DOHH2 (cell line): ENCODE results near the gene GPC5.
"Not testable (repeated sequence)": the region's sequence is repeated elsewhere in the genome, so short reads cannot be mapped to it uniquely, and the experiment has no call there.

Experiments
- H3F3A ChIP-seq: fragments of 200-600 bp; sonication (generic), shearing (Covaris generic); 2 replicates; pipeline ENCODE4 v1.6.0; 2016; ENCODE audit warnings: antibody characterized with exemption, mild to moderate bottlenecking; ENCODE audit not compliant: control insufficient read depth, insufficient read depth
- H3K27ac ChIP-seq: fragments of 200-600 bp; sonication (generic); 2 replicates; pipeline ENCODE4 v1.5.1; 2014; ENCODE audit warnings: low read depth, mild to moderate bottlenecking, low read length, moderate library complexity
- H3K27me3 ChIP-seq: fragments of 200-600 bp; sonication (generic); 2 replicates; pipeline ENCODE4 v1.6.1; 2014; ENCODE audit warnings: mild to moderate bottlenecking, low read length, mixed read lengths; ENCODE audit not compliant: control insufficient read depth
- H3K36me3 ChIP-seq: fragments of 200-600 bp; sonication (generic); 2 replicates; pipeline ENCODE4 v1.6.1; 2014; ENCODE audit warnings: mild to moderate bottlenecking, low read length, moderate library complexity, mixed read lengths; ENCODE audit not compliant: control insufficient read depth
- H3K4me1 ChIP-seq: fragments of 200-600 bp; sonication (generic); 2 replicates; pipeline ENCODE4 v1.6.1; 2014; ENCODE audit warnings: mild to moderate bottlenecking, low read length, mixed read lengths; ENCODE audit not compliant: control insufficient read depth
- H3K4me2 ChIP-seq: fragments of 200-600 bp; sonication (generic); 2 replicates; pipeline ENCODE4 v1.6.0; 2014; ENCODE audit warnings: mild to moderate bottlenecking, low read length, moderate library complexity
- H3K4me3 ChIP-seq: fragments of 200-600 bp; sonication (generic); 2 replicates; pipeline ENCODE4 v1.5.1; 2014; ENCODE audit warnings: mild to moderate bottlenecking, low read length, mixed read lengths
- H3K79me2 ChIP-seq: fragments of 200-600 bp; sonication (generic); 2 replicates; pipeline ENCODE4 v1.6.1; 2014; ENCODE audit warnings: mild to moderate bottlenecking, low read length, mixed read lengths; ENCODE audit not compliant: control insufficient read depth
- H3K9me2 ChIP-seq: fragments of 200-600 bp; sonication (generic); replicated peaks from 2 replicates; pipeline ENCODE4 v1.6.1; 2014; ENCODE audit warnings: mild to moderate bottlenecking, low read length, mixed read lengths; ENCODE audit not compliant: control insufficient read depth
- H3K9me3 ChIP-seq: fragments of 200-600 bp; sonication (generic); 2 replicates; pipeline ENCODE4 v1.6.1; 2014; ENCODE audit warnings: antibody characterized with exemption, low read length, mixed read lengths; ENCODE audit not compliant: control insufficient read depth, insufficient read depth
- H4K20me1 ChIP-seq: fragments of 200-600 bp; sonication (generic); 2 replicates; pipeline ENCODE4 v1.6.0; 2014; ENCODE audit warnings: low read depth, mild to moderate bottlenecking, antibody characterized with exemption, low read length, moderate library complexity; ENCODE audit not compliant: control insufficient read depth, insufficient read depth
- CTCF ChIP-seq: fragments of 200-600 bp; sonication (generic); IDR thresholded peaks from one replicate; pipeline ENCODE4 v1.5.1; 2014; ENCODE audit warnings: antibody characterized with exemption, mild to moderate bottlenecking, low read depth, low read length; ENCODE audit not compliant: poor library complexity, severe bottlenecking
- EZH2phosphoT487 ChIP-seq: fragments of 200-600 bp; sonication (generic); IDR thresholded peaks from 2 replicates; pipeline ENCODE4 v1.6.1; 2017; ENCODE audit warnings: borderline replicate concordance, mild to moderate bottlenecking, antibody characterized with exemption, low read length, moderate library complexity, mixed read lengths

The GPC5 gene

GRCh38 chr13:91408971-91409370, 10.6 kb downstream of the GPC5 start:
- H3K4me3 ChIP-seq, result no peak overlapping the region
- H3K4me1 ChIP-seq, result no peaks in the 10 kb centered on the region
- H4K20me1 ChIP-seq, result no peaks in the 10 kb centered on the region
- H3K9me3 ChIP-seq, result no peaks in the 10 kb centered on the region
- no peaks in the 10 kb centered on the region for H3F3A ChIP-seq
- no peaks in the 10 kb centered on the region for H3K36me3 ChIP-seq
- no peaks in the 10 kb centered on the region for H3K9me2 ChIP-seq
- TF ChIP-seq CTCF (no peak), EZH2phosphoT487 (no peak)
- H3K79me2 ChIP-seq, result no peaks in the 10 kb centered on the region
- H3K27ac ChIP-seq, result no peak overlapping the region
- H3K4me2 ChIP-seq, result no peak overlapping the region
- H3K27me3 ChIP-seq, result peaks cover 6% of the 10 kb centered on the region; the same call in 1 of the 2 replicates

- H3K4me3 ChIP-seq, H3K79me2 ChIP-seq, H3K27me3 ChIP-seq, H4K20me1 ChIP-seq, H3F3A ChIP-seq, H3K36me3 ChIP-seq, H3K27ac ChIP-seq, H3K4me1 ChIP-seq, H3K9me3 ChIP-seq, H3K9me2 ChIP-seq, H3K4me2 ChIP-seq: not testable (repeated sequence)
Observed at GRCh38 chr13:91416579-91416978, 18.2 kb downstream of the GPC5 start.

- no peaks in the 10 kb centered on the region for H3K79me2 ChIP-seq
- H4K20me1 ChIP-seq, result no peaks in the 10 kb centered on the region
- no peaks in the 10 kb centered on the region for H3K4me1 ChIP-seq
- H3F3A ChIP-seq, result no peaks in the 10 kb centered on the region
- H3K36me3 ChIP-seq, result no peaks in the 10 kb centered on the region
- no peak overlapping the region for H3K4me2 ChIP-seq
- no peaks in the 10 kb centered on the region for H3K27me3 ChIP-seq
- no peak overlapping the region for H3K4me3 ChIP-seq
- TF ChIP-seq CTCF (no peak), EZH2phosphoT487 (no peak)
- no peaks in the 10 kb centered on the region for H3K9me2 ChIP-seq
- no peak overlapping the region for H3K27ac ChIP-seq
- no peaks in the 10 kb centered on the region for H3K9me3 ChIP-seq
Observed at GRCh38 chr13:91417660-91418325, 19.4 kb downstream of the GPC5 start.

- Histone ChIP-seq H3K27me3 (no peaks in the 10 kb centered on the region), H3F3A (no peaks in the 10 kb centered on the region), H4K20me1 (no peaks in the 10 kb centered on the region), H3K27ac (no peak overlapping the region), H3K9me3 (peaks cover 18% of the 10 kb centered on the region; the same call in 1 of the 2 replicates), H3K4me3 (no peak overlapping the region), H3K36me3 (no peaks in the 10 kb centered on the region), H3K79me2 (no peaks in the 10 kb centered on the region), H3K4me2 (no peak overlapping the region), H3K4me1 (no peaks in the 10 kb centered on the region), H3K9me2 (no peaks in the 10 kb centered on the region)
- TF ChIP-seq EZH2phosphoT487, result no peak
- no peak for TF ChIP-seq CTCF
Observed at GRCh38 chr13:91426913-91427312, 28.5 kb downstream of the GPC5 start.

- not testable (repeated sequence) for H3K4me2 ChIP-seq, H3K27me3 ChIP-seq, H3K79me2 ChIP-seq, H3K27ac ChIP-seq, H3K9me3 ChIP-seq, H4K20me1 ChIP-seq, H3K9me2 ChIP-seq, H3K4me3 ChIP-seq, H3K36me3 ChIP-seq, H3K4me1 ChIP-seq, H3F3A ChIP-seq
Observed at GRCh38 chr13:91438674-91439073, 40.3 kb downstream of the GPC5 start.
